ENCODE results near the gene XRCC6.

GRCh38 chr22:41573677-41574076 is 47.4 kb upstream of the XRCC6 start:
- TF ChIP-seq FOXM1 (IDR thresholded peaks at IDR 0.05; ENCODE audit: borderline replicate concordance, low read depth) (no peak), TAF1 (IDR thresholded peaks at IDR 0.05; ENCODE audit: low read depth) (no peak), YY1 (IDR thresholded peaks at IDR 0.05; ENCODE audit: low read depth) (no peak), EP300 (IDR thresholded peaks at IDR 0.05; ENCODE audit: borderline replicate concordance) (no peak), NFIC (IDR thresholded peaks at IDR 0.05) (no peak), REST (IDR thresholded peaks at IDR 0.05; ENCODE audit: low read depth) (no peak), RAD21 (IDR thresholded peaks at IDR 0.05; ENCODE audit: low read depth) (no peak), ZBTB7A (IDR thresholded peaks at IDR 0.05; ENCODE audit: low read depth) (no peak), TEAD4 (IDR thresholded peaks at IDR 0.05) (no peak), CREB1 (IDR thresholded peaks at IDR 0.05; ENCODE audit: low read depth) (no peak)
- TF ChIP-seq, protein P1, sequence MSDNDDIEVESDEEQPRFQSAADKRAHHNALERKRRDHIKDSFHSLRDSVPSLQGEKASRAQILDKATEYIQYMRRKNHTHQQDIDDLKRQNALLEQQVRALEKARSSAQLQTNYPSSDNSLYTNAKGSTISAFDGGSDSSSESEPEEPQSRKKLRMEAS (IDR thresholded peaks at IDR 0.05) = no peak
